ENCODE measurements around the gene CDH13.

Gene CDH13

DNA sequence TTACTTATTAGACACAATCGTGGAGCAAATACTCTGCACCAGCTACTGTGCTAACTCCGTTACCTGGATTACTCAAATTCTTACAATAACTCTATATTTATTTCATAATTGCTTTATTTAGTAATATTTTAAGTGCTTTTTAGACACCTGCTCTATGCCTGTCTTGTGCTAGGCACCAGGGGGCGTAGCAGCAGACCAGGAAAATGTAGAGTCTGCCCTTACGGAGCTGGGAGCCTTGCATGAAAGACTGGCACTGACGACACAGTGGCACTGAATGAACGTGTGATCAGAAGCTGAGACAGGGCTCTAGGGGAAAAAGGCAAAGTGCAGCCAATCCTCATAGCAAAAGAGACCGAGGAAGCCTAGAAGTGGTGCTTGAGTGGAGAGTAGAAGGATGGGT lies 486.5 kb downstream of the CDH13 start:
- no peak for DNase-seq (ENCODE audit: low read depth in 2 of 2)

DNA sequence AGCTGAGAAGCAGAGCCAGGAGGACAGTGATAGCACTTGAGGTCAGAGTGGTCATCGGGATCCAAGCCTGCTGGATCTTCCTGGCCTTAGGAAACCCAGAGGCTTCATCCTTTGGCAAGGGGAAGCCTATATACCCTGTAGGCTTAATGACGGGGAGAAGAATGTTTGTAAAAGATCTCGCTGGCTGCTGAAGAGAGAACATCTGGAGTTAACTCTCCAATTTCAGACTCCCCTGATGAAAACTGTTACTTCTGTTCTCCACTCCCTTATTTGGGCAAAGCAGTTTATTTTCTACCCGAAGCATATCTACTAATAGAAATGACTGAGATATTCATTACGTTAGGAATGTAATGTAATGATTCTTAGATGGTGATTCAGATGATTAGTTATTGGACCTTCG lies 487.0 kb downstream of the CDH13 start:
- DNase-seq (ENCODE audit: low read depth in 2 of 2): peak; percentile 83 to 85

DNA sequence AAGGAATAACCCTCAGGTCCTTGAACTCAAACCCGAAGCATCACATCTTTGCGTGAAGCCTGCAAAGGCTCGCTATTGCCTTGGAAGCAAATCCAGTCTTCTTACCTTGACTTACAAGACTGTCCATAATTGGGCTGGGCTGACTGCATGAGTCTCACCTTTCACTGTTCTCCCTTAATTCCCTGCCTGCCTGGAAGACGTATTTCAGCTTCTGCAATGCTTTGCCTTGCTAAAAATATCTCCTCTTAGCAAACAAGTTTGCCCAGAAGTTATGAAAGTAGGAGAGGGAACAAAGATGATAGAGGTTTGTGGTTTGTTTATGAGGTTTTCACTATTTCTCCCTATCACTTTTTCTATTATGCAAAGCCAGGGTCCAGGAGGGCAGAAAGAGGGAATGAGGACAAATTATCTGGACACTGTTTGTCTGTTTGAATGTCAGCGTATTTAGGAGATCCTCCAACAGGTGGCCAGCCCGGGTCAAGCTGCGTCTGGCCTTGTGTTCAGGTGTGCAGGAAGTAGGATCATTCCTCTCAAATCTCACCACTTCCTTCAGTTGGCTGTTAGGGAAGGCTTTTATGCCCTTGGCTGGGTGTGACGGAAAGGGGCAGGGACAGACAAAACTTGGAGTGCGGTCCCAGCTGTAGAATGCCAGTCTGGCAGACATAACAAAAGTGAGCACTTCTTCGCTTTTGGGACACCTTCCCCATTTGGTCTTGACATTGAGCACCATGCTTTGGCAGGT lies 488.9 kb downstream of the CDH13 start:
- DNase-seq (ENCODE audit: low read depth in 2 of 2): no peak

DNA sequence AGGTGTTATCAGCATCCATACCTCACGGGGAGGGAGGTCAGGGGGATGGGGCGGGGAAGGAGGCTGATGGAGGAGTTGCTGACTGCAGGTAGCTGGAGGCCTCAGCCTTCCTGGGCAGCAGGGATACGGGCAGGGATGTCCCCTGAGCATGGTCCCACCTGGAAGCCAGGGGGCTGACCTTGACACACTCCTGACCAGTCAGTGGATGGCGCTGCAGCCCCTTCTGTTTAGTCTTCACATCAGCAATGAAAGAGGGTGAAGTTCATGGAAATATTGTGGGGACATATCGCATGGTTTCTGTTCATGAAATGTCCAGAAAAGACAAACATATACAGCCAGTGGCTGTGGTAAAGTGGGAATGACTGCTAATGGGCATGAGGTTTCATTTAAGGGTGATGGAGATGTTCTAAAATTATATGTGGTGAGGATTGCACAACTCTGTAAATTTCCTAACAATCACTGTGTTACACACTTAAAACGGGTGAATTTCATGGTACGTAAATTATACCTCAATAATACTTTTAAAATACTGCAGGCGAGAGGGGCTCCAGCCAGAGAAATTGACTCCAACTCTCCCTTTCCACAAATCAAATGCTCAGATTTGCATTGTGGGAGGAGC lies 489.6 kb downstream of the CDH13 start:
- DNase-seq (ENCODE audit: low read depth in 2 of 2): no peak

- DNase-seq (ENCODE audit: low read depth in 2 of 2): no peak
These were observed 491.0 kb downstream of the CDH13 start for GRCh38 chr16:83117810-83118209.

GRCh38 chr16:83118365-83118764 lies 491.6 kb downstream of the CDH13 start:
- DNase-seq (ENCODE audit: low read depth in 2 of 2): peak in 1 of 2 experiments; percentile 72

GRCh38 chr16:83125999-83126568 lies 499.3 kb downstream of the CDH13 start:
- DNase-seq (ENCODE audit: low read depth in 2 of 2): no peak

- DNase-seq (ENCODE audit: low read depth in 2 of 2): no peak
These were observed 501.3 kb downstream of the CDH13 start for GRCh38 chr16:83128041-83128440.

DNA sequence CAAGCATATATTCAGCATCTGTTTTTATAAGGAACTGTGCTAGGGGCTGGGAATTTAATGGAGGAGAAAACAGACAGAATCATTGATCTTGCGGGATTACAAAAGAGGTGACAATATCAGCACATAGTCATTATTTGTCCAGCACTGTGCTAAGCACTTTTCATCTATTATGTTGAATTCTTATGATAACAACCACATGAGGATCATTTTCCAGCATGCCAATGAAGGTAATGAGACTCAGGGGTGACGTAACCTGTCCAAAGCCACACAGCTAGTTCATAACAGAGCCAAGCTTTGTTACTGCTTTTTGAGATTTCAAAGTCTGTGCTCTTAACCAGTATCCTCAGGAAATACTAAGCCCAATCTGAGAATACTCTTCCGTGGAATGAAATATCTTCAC lies 503.3 kb downstream of the CDH13 start:
- DNase-seq (ENCODE audit: low read depth in 2 of 2): no peak

GRCh38 chr16:83134638-83135037 lies 507.9 kb downstream of the CDH13 start:
- DNase-seq (ENCODE audit: low read depth in 2 of 2): no peak

DNA sequence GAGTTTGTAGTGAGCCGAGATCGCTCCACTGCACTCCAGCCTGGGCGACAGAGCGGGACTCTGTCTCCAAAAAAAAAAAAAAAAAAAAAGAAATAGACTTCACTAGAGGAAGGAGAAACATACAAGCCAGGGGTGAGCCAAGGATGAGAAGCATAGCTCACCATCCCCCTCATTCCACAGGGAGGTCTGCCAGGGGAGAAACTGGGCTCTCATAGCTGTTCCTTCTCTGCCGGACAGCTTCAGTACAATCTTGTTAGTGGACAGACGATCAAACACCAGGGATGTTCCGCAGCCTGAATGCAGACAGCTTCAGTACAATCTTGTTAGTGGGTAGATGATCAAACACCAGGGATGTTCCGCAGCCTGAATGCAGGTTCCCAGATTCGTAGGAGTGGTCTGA lies 509.6 kb downstream of the CDH13 start:
- DNase-seq (ENCODE audit: low read depth in 2 of 2): no peak

- no peak for DNase-seq (ENCODE audit: low read depth in 2 of 2)
These were observed 510.2 kb downstream of the CDH13 start for GRCh38 chr16:83136924-83137323.

GRCh38 chr16:83137326-83137781 lies 510.6 kb downstream of the CDH13 start:
- DNase-seq (ENCODE audit: low read depth in 2 of 2): peak; percentile 66 to 69

DNA sequence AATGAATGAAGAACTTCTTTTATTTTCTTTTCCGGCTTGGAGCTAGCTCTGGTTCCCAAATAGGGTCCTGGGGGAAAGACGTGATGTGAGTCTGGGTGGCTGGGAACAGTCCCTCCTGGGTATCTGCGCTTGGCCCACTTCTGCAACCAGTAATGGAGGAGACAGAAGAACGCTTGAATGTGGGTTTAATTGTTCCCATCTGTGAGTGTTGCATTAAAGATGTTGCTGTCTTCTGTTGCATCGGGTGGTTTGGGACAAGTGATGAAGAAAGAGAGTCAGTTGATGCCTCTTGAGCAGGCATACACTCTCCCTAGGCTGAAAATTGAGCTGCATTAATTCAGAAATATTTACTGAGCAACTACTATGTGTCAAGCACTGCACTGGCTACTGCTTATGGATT lies 511.1 kb downstream of the CDH13 start:
- DNase-seq (ENCODE audit: low read depth in 2 of 2): peak in 1 of 2 experiments; percentile 37

GRCh38 chr16:83138512-83138911 lies 511.7 kb downstream of the CDH13 start:
- DNase-seq (ENCODE audit: low read depth in 2 of 2): no peak

DNA sequence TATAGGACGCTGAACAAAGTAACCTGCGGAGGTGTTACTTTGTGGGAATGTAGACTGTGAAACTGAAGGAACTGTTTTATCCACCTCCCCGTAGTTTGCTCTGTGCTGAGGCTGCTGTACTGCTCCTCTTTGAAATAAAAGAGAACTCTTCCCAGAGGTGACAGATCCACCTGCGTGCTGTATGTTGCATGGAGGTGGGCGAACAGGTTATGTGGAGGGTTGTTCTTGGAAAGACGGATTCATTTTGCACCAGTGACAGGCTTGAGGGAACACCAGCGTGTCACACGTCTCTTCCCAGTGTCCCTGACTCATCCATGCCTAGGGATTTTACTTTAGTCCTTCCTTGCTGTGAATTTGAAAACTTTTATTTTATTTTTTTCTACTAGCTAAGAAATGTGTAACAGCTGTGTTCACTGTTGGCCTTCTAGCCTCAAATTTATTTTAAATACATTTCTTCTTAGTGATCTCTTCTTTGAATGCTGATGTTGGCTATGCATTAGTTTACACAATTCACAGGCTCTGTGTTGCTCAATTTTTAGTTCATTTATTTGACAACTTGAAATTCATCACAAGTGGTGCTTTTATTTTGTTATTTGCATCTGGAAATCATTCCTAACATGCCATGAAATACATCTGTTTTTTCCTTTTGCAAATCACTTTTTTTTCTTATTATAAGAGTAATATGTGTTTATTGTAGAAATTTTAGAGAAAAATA lies 512.4 kb downstream of the CDH13 start:
- no peak for DNase-seq (ENCODE audit: low read depth in 2 of 2)

DNA sequence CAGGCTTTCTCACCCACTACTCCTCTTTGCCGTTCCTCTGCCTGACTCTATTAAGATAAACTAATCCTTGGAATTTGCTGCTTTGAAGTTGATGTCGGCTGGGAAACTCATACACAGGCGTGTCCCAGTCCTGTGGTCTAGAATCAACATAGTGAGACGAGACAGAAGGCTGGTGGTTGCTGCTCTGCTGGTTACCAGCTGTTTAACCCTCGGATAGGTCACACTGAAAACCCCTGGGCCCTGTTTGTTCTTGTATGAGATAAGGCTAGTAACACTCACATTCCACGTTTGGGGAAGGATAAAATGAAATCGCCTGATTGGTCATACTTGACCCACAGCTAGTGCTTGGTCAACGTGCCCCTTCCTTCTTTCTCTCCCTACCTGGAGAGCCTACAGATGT lies 517.0 kb downstream of the CDH13 start:
- DNase-seq (ENCODE audit: low read depth in 2 of 2): no peak

- no peak for DNase-seq (ENCODE audit: low read depth in 2 of 2)
These were observed 518.5 kb downstream of the CDH13 start for GRCh38 chr16:83145297-83145696.

- no peak for DNase-seq (ENCODE audit: low read depth in 2 of 2)
These were observed 520.5 kb downstream of the CDH13 start for GRCh38 chr16:83147244-83147643.

DNA sequence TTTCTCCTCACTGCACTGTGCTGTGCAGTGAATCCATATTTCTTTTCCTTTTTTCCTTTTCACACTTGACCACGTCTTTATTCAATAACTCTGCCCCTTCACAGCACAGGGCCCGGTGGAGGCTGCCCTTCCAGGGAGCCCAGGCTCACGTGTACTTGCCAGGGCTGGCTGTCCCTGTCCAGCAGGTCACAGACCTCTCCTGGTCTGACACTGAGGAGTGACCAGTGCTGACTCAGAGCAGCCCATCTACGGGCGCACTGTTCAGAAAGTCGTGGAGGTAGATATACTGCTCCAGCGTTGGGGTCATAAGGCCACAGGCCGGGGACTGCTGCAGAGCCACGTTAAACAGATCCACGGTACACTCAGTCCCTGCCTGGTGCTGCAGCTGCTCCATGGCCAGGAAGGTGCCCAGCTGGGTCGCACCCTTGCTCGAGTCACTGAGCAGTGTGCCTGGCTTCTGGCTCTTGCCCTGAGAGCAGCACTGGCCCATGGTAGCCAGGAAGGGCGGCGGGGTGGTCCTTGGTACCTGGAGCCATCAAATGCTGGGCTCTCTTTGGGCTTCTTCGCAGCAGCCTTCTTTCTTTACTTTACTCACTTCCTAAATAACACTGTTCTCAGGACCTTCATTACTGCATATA lies 531.7 kb downstream of the CDH13 start:
- no peak for DNase-seq (ENCODE audit: low read depth in 2 of 2)

GRCh38 chr16:83159049-83159448 lies 532.3 kb downstream of the CDH13 start:
- DNase-seq (ENCODE audit: low read depth in 2 of 2): no peak

Measured in fibroblast of skin of left biceps (primary cell).